ENCODE measurements around the gene KRABD2.

KRABD2 gene

GRCh38 chr17:8409966-8410882, 33.7 kb upstream of the KRABD2 start:
- Histone ChIP-seq H3K27ac (no peak overlapping the region), H3K4me3 (ENCODE audit: low read depth, low read length) (no peak overlapping the region)

GRCh38 chr17:8408371-8408770, 31.9 kb upstream of the KRABD2 start:
- Histone ChIP-seq H3K36me3 (replicated peaks) (no peaks in the 10 kb centered on the region), H3K27me3 (replicated peaks) (no peaks in the 10 kb centered on the region), H3K4me3 (ENCODE audit: low read depth, low read length) (no peak overlapping the region), H3K27ac (no peak overlapping the region)
- DNase-seq: no peak
- in situ Hi-C loops (cut with HindIII; ENCODE audit: low pct_ligation_motif_present, low sequenced_read_pairs): no loop called here
- no peak for TF ChIP-seq CTCF (IDR thresholded peaks at IDR 0.05; ENCODE audit: low read depth, low read length, missing control alignments)

More at GRCh38 chr17:8409966-8410882, 33.7 kb upstream of the KRABD2 start:
- DNase-seq: peak; percentile 78
- H3K27me3 ChIP-seq (replicated peaks): no peaks in the 10 kb centered on the region
- in situ Hi-C loops (cut with HindIII; ENCODE audit: low pct_ligation_motif_present, low sequenced_read_pairs): no loop called here
- no peaks in the 10 kb centered on the region for H3K36me3 ChIP-seq (replicated peaks)
- peak; percentile 90 for TF ChIP-seq CTCF (IDR thresholded peaks at IDR 0.05; ENCODE audit: low read depth, low read length, missing control alignments)

- no peak overlapping the region for H3K4me3 ChIP-seq (ENCODE audit: low read depth, low read length)
- no peak for TF ChIP-seq CTCF (IDR thresholded peaks at IDR 0.05; ENCODE audit: low read depth, low read length, missing control alignments)
- no peak for DNase-seq
- no peaks in the 10 kb centered on the region for H3K27me3 ChIP-seq (replicated peaks)
- in situ Hi-C loops (cut with HindIII; ENCODE audit: low pct_ligation_motif_present, low sequenced_read_pairs): no loop called here
- H3K36me3 ChIP-seq (replicated peaks): no peaks in the 10 kb centered on the region
- no peak overlapping the region for H3K27ac ChIP-seq
These were observed 29.7 kb upstream of the KRABD2 start for GRCh38 chr17:8406174-8406573.

GRCh38 chr17:8405499-8406016, 29.1 kb upstream of the KRABD2 start:
- Histone ChIP-seq H3K36me3 (replicated peaks) (no peaks in the 10 kb centered on the region), H3K27me3 (replicated peaks) (no peaks in the 10 kb centered on the region), H3K4me3 (ENCODE audit: low read depth, low read length) (no peak overlapping the region), H3K27ac (no peak overlapping the region)
- TF ChIP-seq CTCF (IDR thresholded peaks at IDR 0.05; ENCODE audit: low read depth, low read length, missing control alignments): no peak
- in situ Hi-C loops (cut with HindIII; ENCODE audit: low pct_ligation_motif_present, low sequenced_read_pairs): no loop called here
- DNase-seq: no peak

GRCh38 chr17:8402921-8403536, 26.5 kb upstream of the KRABD2 start:
- no peaks in the 10 kb centered on the region for H3K36me3 ChIP-seq (replicated peaks)
- TF ChIP-seq CTCF (IDR thresholded peaks at IDR 0.05; ENCODE audit: low read depth, low read length, missing control alignments): no peak
- H3K27ac ChIP-seq: no peak overlapping the region
- H3K27me3 ChIP-seq (replicated peaks): no peaks in the 10 kb centered on the region
- in situ Hi-C loops (cut with HindIII; ENCODE audit: low pct_ligation_motif_present, low sequenced_read_pairs): no loop called here
- DNase-seq: no peak
- H3K4me3 ChIP-seq (ENCODE audit: low read depth, low read length): no peak overlapping the region

Measured in brain microvascular endothelial cell (primary cell).